IMR-90 (cell line): ENCODE measurements around the gene COMMD1. TPM values are rescaled to one million over a fixed set of nuclear protein-coding genes. Genes with fewer than 3 reads are reported as not detected.

Experiments
- ATAC-seq: fragments of 200-7000 bp; cut with Tn5 transposase; 2 replicates; pipeline ENCODE4 v1.9.1; 2020; ENCODE audit warnings: low read depth, mild to moderate bottlenecking, moderate library complexity
- BruUV-seq: library from RNA; stranded (reverse); fragments of 400-500 nt; replicated peaks from 2 replicates; lab custom pipeline; 2021; lab: Mats Ljungman, UMichigan
- CTCF ChIA-PET: fragments of 300-600 bp; formaldehyde crosslinking; extraction: SDS; loops from one replicate; lab custom pipeline; 2021; ENCODE audit warnings: antibody characterized with exemption; lab: Yijun Ruan, JAX
- POLR2A ChIA-PET: fragments of 300-600 bp; sonication (Branson Sonifier 250); formaldehyde crosslinking; loops from one replicate; lab custom pipeline; 2022; ENCODE audit warnings: antibody characterized with exemption; ENCODE audit not compliant: unreplicated experiment; lab: Charles Lee
- DNase-seq: peaks from one replicate; pipeline ENCODE4 v3.0.0; 2013
- H2AFZ ChIP-seq: replicated peaks from 2 replicates; pipeline ENCODE3; 2013; ENCODE audit warnings: low read length, mild to moderate bottlenecking; ENCODE audit not compliant: poor library complexity
- H2AK5ac ChIP-seq: 2 replicates; pipeline ENCODE4 v1.6.1; 2013; ENCODE audit warnings: low read depth, low read length, inconsistent platforms
- H2AK9ac ChIP-seq: replicated peaks from 2 replicates; pipeline ENCODE3; 2013; ENCODE audit warnings: mild to moderate bottlenecking, low read depth, low read length, moderate library complexity; ENCODE audit not compliant: poor library complexity
- H2BK120ac ChIP-seq: 2 replicates; pipeline ENCODE4 v1.6.1; 2013; ENCODE audit warnings: low read depth, low read length, inconsistent platforms
- H2BK15ac ChIP-seq: 3 replicates; pipeline ENCODE4 v1.6.1; 2013; ENCODE audit warnings: low read depth, low read length, inconsistent platforms
- H2BK20ac ChIP-seq: 2 replicates; pipeline ENCODE4 v1.6.1; 2013; ENCODE audit warnings: low read depth, mild to moderate bottlenecking, inconsistent platforms, low read length, moderate library complexity
- H2BK5ac ChIP-seq: 2 replicates; pipeline ENCODE4 v1.6.1; 2013; ENCODE audit warnings: mild to moderate bottlenecking, low read depth, low read length, inconsistent platforms; ENCODE audit not compliant: poor library complexity, severe bottlenecking
- H3K14ac ChIP-seq: replicated peaks from 2 replicates; pipeline ENCODE4 v1.6.1; 2013; ENCODE audit warnings: low read depth, low read length, inconsistent platforms
- H3K18ac ChIP-seq: 2 replicates; pipeline ENCODE4 v1.6.1; 2013; ENCODE audit warnings: low read depth, low read length, control low read depth
- H3K23ac ChIP-seq: 2 replicates; pipeline ENCODE4 v1.6.1; 2013; ENCODE audit warnings: low read depth, low read length, inconsistent platforms
- H3K27ac ChIP-seq: 2 replicates; pipeline ENCODE4 v1.5.1; 2013; ENCODE audit warnings: mild to moderate bottlenecking, control low read depth, low read length; ENCODE audit not compliant: insufficient read depth
- H3K27me3 ChIP-seq: 2 replicates; pipeline ENCODE4 v1.6.1; 2013; ENCODE audit warnings: low read length; ENCODE audit not compliant: control insufficient read depth, insufficient read depth
- H3K36me3 ChIP-seq: 2 replicates; pipeline ENCODE4 v1.6.1; 2013; ENCODE audit warnings: low read length, mixed read lengths; ENCODE audit not compliant: control insufficient read depth, insufficient read depth
- H3K4ac ChIP-seq: 2 replicates; pipeline ENCODE4 v1.6.1; 2013; ENCODE audit warnings: low read depth, low read length, inconsistent platforms
- H3K4me1 ChIP-seq: 2 replicates; pipeline ENCODE4 v1.6.1; 2013; ENCODE audit warnings: low read length, mixed read lengths; ENCODE audit not compliant: control insufficient read depth, insufficient read depth
- H3K4me2 ChIP-seq: 2 replicates; pipeline ENCODE4 v1.6.1; 2013; ENCODE audit warnings: low read depth, mild to moderate bottlenecking, control low read depth, low read length, moderate library complexity
- H3K4me3 ChIP-seq: 2 replicates; pipeline ENCODE4 v1.5.1; 2013; ENCODE audit warnings: low read depth, mild to moderate bottlenecking, control low read depth, low read length, moderate library complexity; ENCODE audit not compliant: insufficient read depth
- H3K56ac ChIP-seq: 2 replicates; pipeline ENCODE4 v1.6.1; 2013; ENCODE audit warnings: low read length, inconsistent platforms; ENCODE audit not compliant: insufficient read depth; ENCODE audit errors: extremely low read depth
- H3K79me1 ChIP-seq, 2 experiments: 2 replicates each; pipeline ENCODE4 v1.6.1; 2013; ENCODE audit warnings: low read length in 2 of 2, inconsistent platforms in 1 of 2, low read depth in 1 of 2
- H3K9ac ChIP-seq: 2 replicates; pipeline ENCODE4 v1.6.1; 2013; ENCODE audit warnings: low read depth, low read length, control low read depth
- H3K9me1 ChIP-seq: 2 replicates; pipeline ENCODE4 v1.6.1; 2013; ENCODE audit warnings: low read length, inconsistent platforms; ENCODE audit not compliant: insufficient read depth
- H3K9me3 ChIP-seq: 2 replicates; pipeline ENCODE4 v1.6.1; 2013; ENCODE audit warnings: low read length; ENCODE audit not compliant: control insufficient read depth, insufficient read depth
- H4K20me1 ChIP-seq: 2 replicates; pipeline ENCODE4 v1.6.1; 2013; ENCODE audit warnings: low read length, inconsistent platforms; ENCODE audit not compliant: insufficient read depth
- H4K5ac ChIP-seq: 2 replicates; pipeline ENCODE4 v1.6.1; 2013; ENCODE audit warnings: mild to moderate bottlenecking, low read depth, low read length, control low read depth
- H4K8ac ChIP-seq, 2 experiments: 2 replicates each; pipeline ENCODE4 v1.6.1; 2013; ENCODE audit warnings: low read depth in 2 of 2, low read length in 2 of 2, control low read depth in 1 of 2, inconsistent platforms in 1 of 2
- H4K91ac ChIP-seq: 2 replicates; pipeline ENCODE4 v1.6.1; 2013; ENCODE audit warnings: low read depth, low read length, inconsistent platforms; ENCODE audit not compliant: insufficient read depth
- CEBPB ChIP-seq: IDR thresholded peaks from 2 replicates; pipeline ENCODE4 v1.6.1; 2012; ENCODE audit warnings: low read depth, low read length, improper control_type of control experiment
- RCOR1 ChIP-seq: IDR thresholded peaks from 2 replicates; pipeline ENCODE4 v1.6.1; 2012; ENCODE audit warnings: mild to moderate bottlenecking, low read length, improper control_type of control experiment; ENCODE audit not compliant: insufficient replicate concordance
- SMC3 ChIP-seq: fragments of 150-350 bp; IDR thresholded peaks from 2 replicates; pipeline ENCODE4 v1.6.1; 2016; ENCODE audit warnings: low read depth, mild to moderate bottlenecking, antibody characterized with exemption, low read length, moderate library complexity
- WGBS, 2 experiments: methylation state at CpG; one replicate each; pipeline versions ENCODE4 v1.1.5 to v1.1.7; 2013; ENCODE audit warnings: missing lambda C conversion rate in 2 of 2; ENCODE audit not compliant: insufficient read length in 1 of 2; ENCODE audit errors: extremely low coverage in 2 of 2; 5-methylcytosine and 5-hydroxymethylcytosine counted together
- dilution Hi-C: fragments of 300-500 bp; cut with HindIII; formaldehyde crosslinking; loops from one replicate; pipeline ENCODE4 v1.14.3; 2018; ENCODE audit warnings: low sequenced_read_pairs; ENCODE audit not compliant: unreplicated experiment
- in situ Hi-C: fragments of 300-500 bp; cut with MboI; formaldehyde crosslinking; loops from 3 replicates; pipeline ENCODE4 v1.14.3; 2019; ENCODE audit warnings: low sequenced_read_pairs, inconsistent platforms, mixed read lengths
- intact Hi-C: fragments of 100-400 bp; cut with micrococcal nuclease; formaldehyde crosslinking; loops from 2 replicates; pipeline ENCODE4 v1.10.0; 2022
- polyA plus RNA-seq, 3 experiments: library from polyadenylated mRNA; depleted of rRNA; stranded (reverse); fragments of >200 nt; gene quantifications; 2 replicates each; pipeline ENCODE4 v1.2.3, GENCODE V29; 2012; ENCODE audit warnings: low replicate concordance in 1 of 3
- total RNA-seq: library from RNA; depleted of rRNA; stranded (reverse); fragments of >200 nt; gene quantifications from 2 replicates; pipeline ENCODE4 v1.2.3, GENCODE V29; 2012
- TF ChIP-seq, protein P1 (sequence below): fragments of 150-350 bp; IDR thresholded peaks from 2 replicates; pipeline ENCODE4 v1.6.1; 2016; ENCODE audit warnings: low read depth, mild to moderate bottlenecking, low read length, moderate library complexity, borderline replicate concordance
- TF ChIP-seq, protein P2 (sequence below): conservative IDR thresholded peaks from 2 replicates; pipeline ENCODE4 v1.5.1; 2012; ENCODE audit warnings: mild to moderate bottlenecking, low read depth, low read length, improper control_type of control experiment

Gene COMMD1
- total and polyA plus RNA-seq, 2 of the 4 experiments (the other 2 are of a cell fraction), result 42.8 to 60.4 TPM

DNA sequence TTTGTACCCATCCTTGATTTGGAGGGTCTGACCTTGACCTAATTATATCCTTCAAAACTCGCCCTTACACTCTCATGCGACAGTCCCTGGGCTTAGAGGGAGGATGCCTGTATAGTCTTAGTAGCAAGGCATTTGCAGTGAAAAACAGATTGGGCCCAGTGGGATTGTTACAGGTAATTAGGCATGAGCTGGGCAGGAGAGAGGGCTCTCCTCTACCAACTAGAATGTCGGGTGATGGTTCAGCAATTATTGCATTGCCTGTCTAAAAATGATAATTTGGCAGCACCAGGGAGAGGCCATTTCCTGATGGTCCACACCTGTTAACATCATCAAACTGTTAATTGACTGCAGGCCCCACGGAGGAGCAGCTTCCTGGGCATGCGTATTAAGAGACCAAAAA is 32.4 kb downstream of the COMMD1 start:
- Histone ChIP-seq H3K9me3 (no peaks in the 10 kb centered on the region), H3K9ac (no peak overlapping the region), H3K4ac (no peak overlapping the region), H3K36me3 (peaks cover 2% of the 10 kb centered on the region; the same call in 1 of the 2 replicates), H4K20me1 (no peaks in the 10 kb centered on the region), H3K27ac (no peak overlapping the region), H2AK9ac (no peak overlapping the region), H4K8ac (no peak overlapping the region), H2AK5ac (no peak overlapping the region), H4K91ac (no peak overlapping the region), H3K9me1 (0 out of 2 replicates have a peak, but pooled peaks cover 4% of the 10 kb centered on the region), H3K56ac (no peak overlapping the region), H3K18ac (no peak overlapping the region), H3K79me1 (peaks cover 3 to 9% of the 10 kb centered on the region in 2 experiments; a peak in 2 of 4 replicates), H3K4me1 (no peaks in the 10 kb centered on the region), H3K4me3 (no peak overlapping the region), H2BK120ac (no peak overlapping the region), H3K14ac (no peak overlapping the region), H2BK20ac (no peak overlapping the region), H2BK5ac (no peak overlapping the region), H4K5ac (no peak overlapping the region), H3K23ac (no peak overlapping the region), H3K4me2 (no peak overlapping the region), H2AFZ (no peak overlapping the region), H2BK15ac (no peak overlapping the region), H3K27me3 (no peaks in the 10 kb centered on the region)
- no peak for DNase-seq
- no CpG with 5 or more reads among the region's 5 CpGs for WGBS, 2 experiments
- dilution Hi-C loops, result no loop called here
- ChIA-PET CTCF (no interaction called here), POLR2A (no interaction called here)
- intact Hi-C loops, result no loop called here
- in situ Hi-C loops, result no loop called here
- ATAC-seq, result no peak
- no TSS peak for BruUV-seq
- TF ChIP-seq SMC3 (no peak), RCOR1 (no peak), CEBPB (no peak)
- TF ChIP-seq, protein P1, sequence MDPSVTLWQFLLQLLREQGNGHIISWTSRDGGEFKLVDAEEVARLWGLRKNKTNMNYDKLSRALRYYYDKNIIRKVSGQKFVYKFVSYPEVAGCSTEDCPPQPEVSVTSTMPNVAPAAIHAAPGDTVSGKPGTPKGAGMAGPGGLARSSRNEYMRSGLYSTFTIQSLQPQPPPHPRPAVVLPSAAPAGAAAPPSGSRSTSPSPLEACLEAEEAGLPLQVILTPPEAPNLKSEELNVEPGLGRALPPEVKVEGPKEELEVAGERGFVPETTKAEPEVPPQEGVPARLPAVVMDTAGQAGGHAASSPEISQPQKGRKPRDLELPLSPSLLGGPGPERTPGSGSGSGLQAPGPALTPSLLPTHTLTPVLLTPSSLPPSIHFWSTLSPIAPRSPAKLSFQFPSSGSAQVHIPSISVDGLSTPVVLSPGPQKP, result no peak
- TF ChIP-seq, protein P2, sequence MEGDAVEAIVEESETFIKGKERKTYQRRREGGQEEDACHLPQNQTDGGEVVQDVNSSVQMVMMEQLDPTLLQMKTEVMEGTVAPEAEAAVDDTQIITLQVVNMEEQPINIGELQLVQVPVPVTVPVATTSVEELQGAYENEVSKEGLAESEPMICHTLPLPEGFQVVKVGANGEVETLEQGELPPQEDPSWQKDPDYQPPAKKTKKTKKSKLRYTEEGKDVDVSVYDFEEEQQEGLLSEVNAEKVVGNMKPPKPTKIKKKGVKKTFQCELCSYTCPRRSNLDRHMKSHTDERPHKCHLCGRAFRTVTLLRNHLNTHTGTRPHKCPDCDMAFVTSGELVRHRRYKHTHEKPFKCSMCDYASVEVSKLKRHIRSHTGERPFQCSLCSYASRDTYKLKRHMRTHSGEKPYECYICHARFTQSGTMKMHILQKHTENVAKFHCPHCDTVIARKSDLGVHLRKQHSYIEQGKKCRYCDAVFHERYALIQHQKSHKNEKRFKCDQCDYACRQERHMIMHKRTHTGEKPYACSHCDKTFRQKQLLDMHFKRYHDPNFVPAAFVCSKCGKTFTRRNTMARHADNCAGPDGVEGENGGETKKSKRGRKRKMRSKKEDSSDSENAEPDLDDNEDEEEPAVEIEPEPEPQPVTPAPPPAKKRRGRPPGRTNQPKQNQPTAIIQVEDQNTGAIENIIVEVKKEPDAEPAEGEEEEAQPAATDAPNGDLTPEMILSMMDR, result no peak
